B cell (primary cell): ENCODE data around the gene ITGB3. TPM values are rescaled to one million over a fixed set of nuclear protein-coding genes. Genes with fewer than 3 reads are reported as not detected.

Experiments
- ATAC-seq: fragments of 200-7000 bp; cut with Tn5 transposase; one replicate; pipeline ENCODE4 v1.10.0; 2021; ENCODE audit warnings: low read depth, mild to moderate bottlenecking, moderate number of reproducible peaks, moderate library complexity
- CTCF ChIA-PET: fragments of 350-600 bp; sonication (Branson Sonifier 250); formaldehyde crosslinking; loops from one replicate; lab custom pipeline; 2021; ENCODE audit warnings: antibody characterized with exemption, inconsistent platforms; lab: Charles Lee
- POLR2A ChIA-PET: fragments of 350-600 bp; sonication (Branson Sonifier 250); formaldehyde crosslinking; loops from one replicate; lab custom pipeline; 2021; ENCODE audit warnings: antibody characterized with exemption; lab: Charles Lee
- DNase-seq: peaks from one replicate; pipeline ENCODE4 v3.0.0; 2013
- H2AFZ ChIP-seq: 2 replicates; pipeline ENCODE4 v1.6.1; 2012; ENCODE audit warnings: mild to moderate bottlenecking, low read depth, low read length; ENCODE audit not compliant: insufficient read depth, poor library complexity, severe bottlenecking
- H3K27ac ChIP-seq, 2 donors: 1 replicate in 1 of 2; 2 replicates in 1 of 2; pipeline ENCODE4 v1.5.1; 2012 to 2013; ENCODE audit warnings: low read length in 2 of 2, mild to moderate bottlenecking in 2 of 2, moderate library complexity in 1 of 2
- H3K27me3 ChIP-seq, 4 experiments: fragments of 200-600 bp in 1 of 4; sonication (generic) in 1 of 4; replicated peaks in 1 of 4; 1 replicate in 2 of 4; 2 replicates in 2 of 4; pipeline versions ENCODE4 v1.6.1 to v1.7.0; 2013 to 2016; ENCODE audit warnings: low read length in 3 of 4, mild to moderate bottlenecking in 2 of 4, mixed read lengths in 1 of 4, moderate library complexity in 1 of 4; ENCODE audit not compliant: insufficient read depth in 4 of 4, control insufficient read depth in 3 of 4; ENCODE audit errors: control extremely low read depth in 1 of 4
- H3K36me3 ChIP-seq, 2 experiments: replicated peaks in 1 of 2; 1 replicate in 1 of 2; 2 replicates in 1 of 2; pipeline versions ENCODE4 v1.6.1 to v1.7.1; 2013; ENCODE audit warnings: low read length in 1 of 2; ENCODE audit not compliant: insufficient read depth in 2 of 2, control insufficient read depth in 1 of 2; ENCODE audit errors: control extremely low read depth in 1 of 2, extremely low read depth in 1 of 2
- H3K4me1 ChIP-seq, 2 donors: fragments of 200-600 bp in 1 of 2; sonication (generic) in 1 of 2; 1 replicate in 1 of 2; 2 replicates in 1 of 2; pipeline versions ENCODE4 v1.5.1 to v1.6.1; 2013 to 2017; ENCODE audit warnings: low read length in 2 of 2; ENCODE audit not compliant: control insufficient read depth in 2 of 2, insufficient read depth in 2 of 2
- H3K4me2 ChIP-seq: replicated peaks from 2 replicates; pipeline ENCODE3; 2012; ENCODE audit warnings: mild to moderate bottlenecking, low read depth, low read length; ENCODE audit not compliant: poor library complexity, severe bottlenecking
- H3K4me3 ChIP-seq, 5 experiments: fragments of 200-600 bp in 1 of 5; sonication (generic) in 1 of 5; 1 replicate in 3 of 5; 2 replicates in 2 of 5; pipeline versions ENCODE4 v1.5.1 to v1.7.0; 2011 to 2016; ENCODE audit warnings: low read length in 4 of 5, mild to moderate bottlenecking in 4 of 5, low read depth in 2 of 5, control low read depth in 1 of 5, moderate library complexity in 1 of 5; ENCODE audit not compliant: insufficient read depth in 1 of 5; ENCODE audit errors: control extremely low read depth in 1 of 5, extremely low read depth in 1 of 5
- H3K79me2 ChIP-seq: fragments of 200-600 bp; sonication (generic); one replicate; pipeline ENCODE4 v1.6.0; 2016; ENCODE audit warnings: low read length; ENCODE audit not compliant: control insufficient read depth, insufficient read depth
- H3K9ac ChIP-seq: fragments of 200-600 bp; sonication (generic); 2 replicates; pipeline ENCODE4 v1.6.1; 2017; ENCODE audit warnings: mild to moderate bottlenecking, low read length, moderate library complexity
- H3K9me3 ChIP-seq, 3 donors: one replicate each; pipeline versions ENCODE4 v1.6.1 to v1.7.1; 2013; ENCODE audit warnings: low read length in 2 of 3; ENCODE audit not compliant: control insufficient read depth in 2 of 3, insufficient read depth in 1 of 3; ENCODE audit errors: control extremely low read depth in 1 of 3
- H4K20me1 ChIP-seq: 2 replicates; pipeline ENCODE4 v1.6.0; 2012; ENCODE audit warnings: mild to moderate bottlenecking, low read length; ENCODE audit not compliant: insufficient read depth, control insufficient read depth, poor library complexity, severe bottlenecking
- H3K27ac Mint-ChIP-seq: one replicate; pipeline ENCODE4 v1.8.0; 2021; ENCODE audit warnings: mixed read lengths
- H3K27me3 Mint-ChIP-seq: one replicate; pipeline ENCODE4 v1.8.0; 2021; ENCODE audit warnings: mixed read lengths
- H3K4me1 Mint-ChIP-seq: one replicate; pipeline ENCODE4 v1.8.0; 2021; ENCODE audit warnings: mixed read lengths
- H3K4me3 Mint-ChIP-seq: one replicate; pipeline ENCODE4 v1.8.0; 2021; ENCODE audit warnings: mixed read lengths
- H3K9me3 Mint-ChIP-seq: one replicate; pipeline ENCODE4 v1.8.0; 2022; ENCODE audit warnings: mixed read lengths; ENCODE audit not compliant: insufficient read depth
- EZH2 ChIP-seq: IDR thresholded peaks from 2 replicates; pipeline ENCODE4 v1.6.1; 2012; ENCODE audit warnings: borderline replicate concordance, low read depth, mild to moderate bottlenecking, moderate library complexity, low read length; ENCODE audit not compliant: insufficient read depth, poor library complexity, severe bottlenecking
- WGBS: methylation state at CpG from one replicate; pipeline ENCODE4 v1.1.5; 2013; ENCODE audit warnings: missing lambda C conversion rate; ENCODE audit not compliant: insufficient coverage; 5-methylcytosine and 5-hydroxymethylcytosine counted together
- intact Hi-C: fragments of 100-400 bp; cut with micrococcal nuclease; formaldehyde crosslinking; loops from one replicate; pipeline ENCODE4 v1.10.0; 2022
- polyA plus RNA-seq: library from polyadenylated mRNA; depleted of rRNA; stranded (reverse); fragments of >200 nt; gene quantifications from 2 replicates; pipeline ENCODE4 v1.2.3, GENCODE V29; 2012
- total RNA-seq, 2 donors: library from RNA; stranded (reverse); fragments of 120-200 nt in 1 of 2; gene quantifications; 1 replicate in 1 of 2; 2 replicates in 1 of 2; pipeline versions ENCODE4 v1.2.3 to v1.2.4, GENCODE V29; 2013 to 2022
- TF ChIP-seq, protein P1 (sequence below): fragments of 200-600 bp; IDR thresholded peaks from one replicate; pipeline ENCODE4 v1.8.0; 2022; ENCODE audit warnings: antibody characterized with exemption, mild to moderate bottlenecking

The ITGB3 gene
- total and polyA plus RNA-seq, 2 donors (not counting 1 experiment from before 2014, with no cell fraction given) = 0.07 to 11.4 TPM

DNA sequence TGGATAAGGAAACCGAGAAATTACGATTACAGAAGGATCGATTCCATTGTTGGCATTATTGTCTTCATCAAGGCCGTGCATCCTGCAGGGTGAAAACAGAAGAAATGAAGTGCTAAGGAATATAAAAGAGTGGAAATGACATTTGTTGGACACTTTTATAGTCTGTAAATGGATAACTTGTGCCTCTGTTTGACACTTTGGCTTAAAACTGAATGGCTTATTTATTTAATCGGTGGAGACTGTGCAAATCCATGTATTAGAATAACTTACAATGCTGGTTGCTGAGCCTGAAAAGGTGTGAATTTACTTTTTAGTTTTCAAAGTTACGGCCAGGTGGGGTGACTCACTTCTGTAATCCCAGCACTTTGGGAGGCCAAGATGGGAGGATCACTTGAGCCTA is 31.4 kb downstream of the ITGB3 start:
- H3K4me2 ChIP-seq = no peak overlapping the region
- H3K9me3 ChIP-seq = no peaks in the 10 kb centered on the region
- no peaks in the 10 kb centered on the region for H3K27me3 ChIP-seq
- Mint-ChIP-seq H3K27me3 (no peaks in the 10 kb centered on the region), H3K27ac (peak overlapping the region; percentile 50), H3K4me3 (no peak overlapping the region), H3K4me1 (peaks cover 52% of the 10 kb centered on the region), H3K9me3 (no peaks in the 10 kb centered on the region)
- no peak for ATAC-seq
- DNase-seq = no peak
- WGBS = 98% methylated on average over 4 of the region's 6 CpGs
- H4K20me1 ChIP-seq = no peaks in the 10 kb centered on the region
- no peaks in the 10 kb centered on the region for H3K79me2 ChIP-seq
- no peaks in the 10 kb centered on the region for H3K36me3 ChIP-seq
- intact Hi-C loops = no loop called here
- ChIA-PET CTCF (interaction anchor here (1.0 to 5.1 kb wide), 2 partner anchors 30 to 31 kb away, joined by 3 to 25 read pairs; no protein-coding TSS in a partner anchor), POLR2A (interaction anchor here (3.3 kb wide), 1 partner anchor 39 kb away, joined by 15 read pairs; the partner anchor contains the start of gene EFCAB13)
- no peak overlapping the region for H3K27ac ChIP-seq
- H2AFZ ChIP-seq = no peak overlapping the region
- H3K4me3 ChIP-seq = no peak overlapping the region
- H3K9ac ChIP-seq = no peak overlapping the region
- no peak for TF ChIP-seq EZH2
- TF ChIP-seq, protein P1, sequence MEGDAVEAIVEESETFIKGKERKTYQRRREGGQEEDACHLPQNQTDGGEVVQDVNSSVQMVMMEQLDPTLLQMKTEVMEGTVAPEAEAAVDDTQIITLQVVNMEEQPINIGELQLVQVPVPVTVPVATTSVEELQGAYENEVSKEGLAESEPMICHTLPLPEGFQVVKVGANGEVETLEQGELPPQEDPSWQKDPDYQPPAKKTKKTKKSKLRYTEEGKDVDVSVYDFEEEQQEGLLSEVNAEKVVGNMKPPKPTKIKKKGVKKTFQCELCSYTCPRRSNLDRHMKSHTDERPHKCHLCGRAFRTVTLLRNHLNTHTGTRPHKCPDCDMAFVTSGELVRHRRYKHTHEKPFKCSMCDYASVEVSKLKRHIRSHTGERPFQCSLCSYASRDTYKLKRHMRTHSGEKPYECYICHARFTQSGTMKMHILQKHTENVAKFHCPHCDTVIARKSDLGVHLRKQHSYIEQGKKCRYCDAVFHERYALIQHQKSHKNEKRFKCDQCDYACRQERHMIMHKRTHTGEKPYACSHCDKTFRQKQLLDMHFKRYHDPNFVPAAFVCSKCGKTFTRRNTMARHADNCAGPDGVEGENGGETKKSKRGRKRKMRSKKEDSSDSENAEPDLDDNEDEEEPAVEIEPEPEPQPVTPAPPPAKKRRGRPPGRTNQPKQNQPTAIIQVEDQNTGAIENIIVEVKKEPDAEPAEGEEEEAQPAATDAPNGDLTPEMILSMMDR = no peak
- H3K4me1 ChIP-seq = peaks cover 31 to 42% of the 10 kb centered on the region in 2 donors

DNA sequence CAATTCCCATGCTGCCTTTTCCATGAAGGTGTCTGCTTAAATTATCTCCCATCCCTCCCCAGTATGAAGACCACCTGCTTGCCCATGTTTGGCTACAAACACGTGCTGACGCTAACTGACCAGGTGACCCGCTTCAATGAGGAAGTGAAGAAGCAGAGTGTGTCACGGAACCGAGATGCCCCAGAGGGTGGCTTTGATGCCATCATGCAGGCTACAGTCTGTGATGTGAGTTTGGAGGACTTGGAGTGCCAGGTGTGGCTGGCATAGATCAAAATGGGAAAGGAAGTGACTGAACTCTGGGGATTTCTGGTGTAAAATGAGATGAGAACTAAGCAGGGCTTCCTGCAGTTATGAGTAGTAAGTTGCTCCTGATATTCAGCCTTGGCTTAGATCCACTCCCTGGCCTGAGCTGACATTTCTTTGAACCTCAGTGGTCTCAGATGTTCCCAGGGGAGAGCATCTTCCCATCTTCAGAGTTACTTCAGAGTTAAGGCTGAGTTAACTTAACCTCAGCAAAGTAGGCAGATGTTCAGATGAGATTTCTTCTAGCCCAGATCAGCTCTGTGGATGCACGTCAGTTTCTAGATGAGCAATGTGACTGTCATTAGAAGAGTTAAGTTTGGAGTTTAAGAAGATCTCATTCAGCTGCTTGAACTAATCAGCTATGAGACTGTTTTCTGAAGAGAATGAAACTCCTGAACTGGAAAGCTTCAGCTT is 32.7 kb downstream of the ITGB3 start:
- peak overlapping the region; percentile 29 for H2AFZ ChIP-seq
- peak; percentile 83 for DNase-seq
- no peaks in the 10 kb centered on the region for H3K36me3 ChIP-seq
- H3K27me3 ChIP-seq = no peaks in the 10 kb centered on the region
- TF ChIP-seq, protein P1 = no peak
- no peak for TF ChIP-seq EZH2
- H3K4me2 ChIP-seq = peak overlapping the region; percentile 39
- intact Hi-C loops = loop anchor here (1.0 kb wide), 3 partner anchors 20 to 81 kb away; no protein-coding TSS in a partner anchor
- peak overlapping the region; percentile 1 for H3K9ac ChIP-seq
- H4K20me1 ChIP-seq = no peaks in the 10 kb centered on the region
- ChIA-PET POLR2A (interaction anchor here (3.3 kb wide), 1 partner anchor 38 kb away, joined by 15 read pairs; the partner anchor contains the start of gene EFCAB13), CTCF (interaction anchor here (0.5 to 5.1 kb wide), 6 partner anchors 23 to 53 kb away, joined by 3 to 25 read pairs (median 4); partner anchors contain the start of gene ITGB3)
- peak overlapping the region; percentile 27 to 68 for H3K27ac ChIP-seq
- Mint-ChIP-seq H3K4me3 (peak overlapping the region; percentile 72), H3K4me1 (peaks cover 41% of the 10 kb centered on the region), H3K9me3 (no peaks in the 10 kb centered on the region), H3K27ac (peak overlapping the region; percentile 89), H3K27me3 (no peaks in the 10 kb centered on the region)
- H3K4me1 ChIP-seq = peaks cover 29% of the 10 kb centered on the region in 2 donors
- no peak overlapping the region for H3K4me3 ChIP-seq
- peak; percentile 87 for ATAC-seq
- H3K79me2 ChIP-seq = no peaks in the 10 kb centered on the region
- no peaks in the 10 kb centered on the region for H3K9me3 ChIP-seq
- 0% methylated on average over 6 of the region's 6 CpGs for WGBS
